Neural progenitor cell (in vitro differentiated cells): ENCODE data around the gene SLC25A2.

Source experiments
- CTCF ChIP-seq: fragments of 200-600 bp; sonication (generic); IDR thresholded peaks from 2 replicates; pipeline ENCODE4 v1.5.1; 2017; ENCODE audit warnings: antibody characterized with exemption, mild to moderate bottlenecking
- EZH2 ChIP-seq: fragments of 200-600 bp; sonication (generic); IDR thresholded peaks from 2 replicates; pipeline ENCODE4 v1.6.1; 2017; ENCODE audit warnings: antibody characterized with exemption, mild to moderate bottlenecking, moderate library complexity
- EZH2phosphoT487 ChIP-seq: fragments of 200-600 bp; sonication (generic); IDR thresholded peaks from 2 replicates; pipeline ENCODE4 v1.6.1; 2017; ENCODE audit warnings: antibody characterized with exemption

- no peak for TF ChIP-seq CTCF
- TF ChIP-seq EZH2, result no peak
- no peak for TF ChIP-seq EZH2phosphoT487
Measured at GRCh38 chr5:141306630-141307029, 2.8 kb upstream of the SLC25A2 start.
